Measurements from ENCODE around the gene VPS51. TPM values are rescaled to one million over a fixed set of nuclear protein-coding genes. Genes with fewer than 3 reads are reported as not detected.

VPS51 gene
- total RNA-seq, 1 donor from 2014 or later, result 203 TPM

DNA sequence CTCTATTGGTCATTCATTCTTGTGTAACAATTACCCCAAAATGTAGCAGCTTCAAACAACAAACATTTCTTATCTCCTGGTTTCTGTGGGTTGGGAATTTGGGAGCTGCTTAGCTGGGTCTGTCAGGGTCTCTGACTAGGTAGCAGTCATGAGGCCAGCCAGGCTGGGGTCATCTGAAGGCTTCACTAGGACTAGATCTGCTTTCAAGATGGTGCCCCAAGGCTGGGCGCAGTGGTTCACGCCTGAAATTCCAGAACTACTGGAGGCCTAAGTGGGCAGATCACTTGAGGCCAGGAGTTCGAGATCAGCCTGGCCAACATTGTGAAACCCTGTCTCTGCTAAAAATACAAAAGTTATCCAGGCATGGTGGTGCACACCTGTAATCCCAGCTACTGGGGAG, 60.9 kb downstream of the VPS51 start:
- H3K36me3 ChIP-seq (ENCODE audit: control insufficient read depth, insufficient read depth, low read length), result no peaks in the 10 kb centered on the region
- no peak for TF ChIP-seq CTCF (IDR thresholded peaks at IDR 0.05; ENCODE audit: insufficient read depth, low read length, severe bottlenecking)
- H3K4me3 ChIP-seq (ENCODE audit: low read depth, low read length), result no peak overlapping the region
- no peaks in the 10 kb centered on the region for H3K27me3 ChIP-seq (ENCODE audit: control insufficient read depth, insufficient read depth, low read length)
- no peak for DNase-seq (ENCODE audit: low read depth)
- FAIRE-seq, result no peak

DNA sequence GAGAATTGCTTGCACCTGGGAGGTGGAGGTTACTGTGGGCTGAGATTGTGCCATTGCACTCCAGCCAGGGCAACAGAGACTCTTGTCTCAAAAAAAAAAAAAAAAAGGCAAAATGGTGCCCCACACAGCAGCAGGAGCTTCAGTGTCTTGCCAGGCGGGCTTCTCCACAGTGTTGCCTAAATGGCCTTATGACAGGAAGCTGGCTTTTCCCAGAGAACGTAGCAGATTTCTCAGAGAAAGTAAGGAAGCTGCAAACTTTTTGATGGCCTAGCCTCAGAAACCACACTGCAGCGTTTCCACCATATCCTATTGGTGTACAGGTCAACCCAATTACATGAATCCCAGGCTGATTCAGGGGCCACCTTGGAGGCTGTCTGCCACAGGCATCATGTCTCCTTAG, 61.3 kb downstream of the VPS51 start:
- Histone ChIP-seq H3K36me3 (ENCODE audit: control insufficient read depth, insufficient read depth, low read length) (no peaks in the 10 kb centered on the region), H3K27me3 (ENCODE audit: control insufficient read depth, insufficient read depth, low read length) (no peaks in the 10 kb centered on the region), H3K4me3 (ENCODE audit: low read depth, low read length) (no peak overlapping the region)
- DNase-seq (ENCODE audit: low read depth) (no peak), FAIRE-seq (no peak)
- no peak for TF ChIP-seq CTCF (IDR thresholded peaks at IDR 0.05; ENCODE audit: insufficient read depth, low read length, severe bottlenecking)

DNA sequence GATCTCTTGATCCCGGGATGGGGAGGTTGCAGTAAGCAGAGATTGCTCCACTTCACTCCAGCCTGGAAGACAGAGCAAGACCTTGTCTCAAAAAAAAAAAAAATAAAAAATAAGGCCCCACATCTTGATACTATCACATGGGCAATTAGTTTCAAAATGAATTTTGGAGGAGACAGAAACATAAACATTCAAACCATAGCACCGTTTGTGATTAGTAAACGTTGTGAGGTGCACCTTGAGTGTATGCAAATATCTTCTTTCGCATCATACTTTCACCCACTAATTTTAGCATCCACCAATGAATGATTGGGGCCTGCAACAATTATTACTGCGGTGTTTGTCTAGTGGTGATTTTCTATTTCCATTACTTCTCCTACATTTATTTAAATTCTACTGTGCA, 63.0 kb downstream of the VPS51 start:
- FAIRE-seq (no peak), DNase-seq (ENCODE audit: low read depth) (no peak)
- H3K36me3 ChIP-seq (ENCODE audit: control insufficient read depth, insufficient read depth, low read length), result no peaks in the 10 kb centered on the region
- no peaks in the 10 kb centered on the region for H3K27me3 ChIP-seq (ENCODE audit: control insufficient read depth, insufficient read depth, low read length)
- no peak overlapping the region for H3K4me3 ChIP-seq (ENCODE audit: low read depth, low read length)
- TF ChIP-seq CTCF (IDR thresholded peaks at IDR 0.05; ENCODE audit: insufficient read depth, low read length, severe bottlenecking), result no peak

- FAIRE-seq (no peak), DNase-seq (ENCODE audit: low read depth) (no peak)
Measured at GRCh38 chr11:65160643-65161042, 64.6 kb downstream of the VPS51 start.

More at GRCh38 chr11:65160643-65161042, 64.6 kb downstream of the VPS51 start:
- Histone ChIP-seq H3K4me3 (ENCODE audit: low read depth, low read length) (no peak overlapping the region), H3K27me3 (ENCODE audit: control insufficient read depth, insufficient read depth, low read length) (no peaks in the 10 kb centered on the region), H3K36me3 (ENCODE audit: control insufficient read depth, insufficient read depth, low read length) (no peaks in the 10 kb centered on the region)
- TF ChIP-seq CTCF (IDR thresholded peaks at IDR 0.05; ENCODE audit: insufficient read depth, low read length, severe bottlenecking), result no peak

Other genes with a start within 250 kb of the VPS51 start
- 32.9 and 40.7 TPM in 2 replicates for gene EHD1, start 217.6 kb upstream of the VPS51 start, total RNA-seq
- 6.1 and 7.8 TPM in 2 replicates for gene ATG2A, start 179.0 kb upstream of the VPS51 start, total RNA-seq
- gene PPP2R5B, start 171.5 kb upstream of the VPS51 start, total RNA-seq, result 8.2 and 14.3 TPM in 2 replicates
- gene GPHA2, start 160.3 kb upstream of the VPS51 start, total RNA-seq, result not detected in 2 replicates
- not detected in 2 replicates for gene MAJIN, start 124.1 kb upstream of the VPS51 start, total RNA-seq
- under 0.01 and 0.26 TPM in 2 replicates for gene BATF2, start 99.2 kb upstream of the VPS51 start, total RNA-seq
- 71.0 and 76.1 TPM in 2 replicates for gene ARL2, start 82.1 kb upstream of the VPS51 start, total RNA-seq
- 15.5 and 18.1 TPM in 2 replicates for gene SNX15, start 68.8 kb upstream of the VPS51 start, total RNA-seq
- 10.4 and 15.5 TPM in 2 replicates for gene SAC3D1, start 55.0 kb upstream of the VPS51 start, total RNA-seq
- 16.6 and 22.7 TPM in 2 replicates for gene NAALADL1, start 37.7 kb upstream of the VPS51 start, total RNA-seq
- gene CDCA5, start 12.2 kb upstream of the VPS51 start, total RNA-seq, result 0.26 and 0.53 TPM in 2 replicates
- gene ZFPL1, start 12.0 kb upstream of the VPS51 start, total RNA-seq, result 34.2 and 52.4 TPM in 2 replicates
- gene TM7SF2, start 15.7 kb downstream of the VPS51 start, total RNA-seq, result 15.0 and 49.8 TPM in 2 replicates
- gene ZNHIT2, start 21.5 kb downstream of the VPS51 start, total RNA-seq, result 11.0 and 11.1 TPM in 2 replicates
- 439 and 539 TPM in 2 replicates for gene FAU, start 25.9 kb downstream of the VPS51 start, total RNA-seq
- gene MRPL49, start 26.1 kb downstream of the VPS51 start, total RNA-seq, result 36.2 and 42.1 TPM in 2 replicates
- gene SYVN1, start 38.3 kb downstream of the VPS51 start, total RNA-seq, result 11.6 and 19.7 TPM in 2 replicates
- gene SPDYC, start 74.0 kb downstream of the VPS51 start, total RNA-seq, result not detected in 2 replicates
- gene CAPN1, start 85.7 kb downstream of the VPS51 start, total RNA-seq, result 136 and 165 TPM in 2 replicates
- gene POLA2, start 165.7 kb downstream of the VPS51 start, total RNA-seq, result 1.3 and 1.6 TPM in 2 replicates
- gene CDC42EP2, start 218.7 kb downstream of the VPS51 start, total RNA-seq, result 1.9 and 2.4 TPM in 2 replicates
- 16.8 and 18.2 TPM in 2 replicates for gene DPF2, start 237.6 kb downstream of the VPS51 start, total RNA-seq

All from bronchial epithelial cell (primary cell).